HepG2 (cell line): ENCODE data around the gene BACH2. TPM values are rescaled to one million over a fixed set of nuclear protein-coding genes. Genes with fewer than 3 reads are reported as not detected.

Experiments used
- ATAC-seq: fragments of 200-7000 bp; cut with Tn5 transposase; 3 replicates; pipeline ENCODE4 v1.9.1; 2020; ENCODE audit warnings: mild to moderate bottlenecking, moderate library complexity
- BruUV-seq: library from RNA; stranded (reverse); fragments of 400-500 nt; replicated peaks from 2 replicates; lab custom pipeline; 2021; lab: Mats Ljungman, UMichigan
- CTCF ChIA-PET: fragments of 300-600 bp; formaldehyde crosslinking; extraction: SDS; loops from one replicate; lab custom pipeline; 2021; ENCODE audit warnings: low total read pairs, inconsistent platforms, low intra/inter-chr PET ratio; lab: Yijun Ruan, JAX
- POLR2A ChIA-PET: fragments of 350-600 bp; sonication (Branson Sonifier 250); formaldehyde crosslinking; loops from one replicate; lab custom pipeline; 2020; ENCODE audit warnings: antibody characterized with exemption, inconsistent platforms; lab: Yijun Ruan, JAX
- DNase-seq: peaks from one replicate; pipeline ENCODE4 v3.0.0-alpha.2; 2015; ENCODE audit warnings: low spot score
- FAIRE-seq: peaks from 3 replicates; lab custom pipeline; 2011; peaks lifted over from hg19 to GRCh38; lab: Jason Lieb, UNC
- H2AFZ ChIP-seq: one replicate; pipeline ENCODE4 v1.6.1; 2011; ENCODE audit warnings: low read length, inconsistent platforms
- H3K27ac ChIP-seq: fragments of 300-600 bp; 3 replicates; pipeline ENCODE4 v1.8.0; 2011; ENCODE audit warnings: mixed run types, mild to moderate bottlenecking, mixed read lengths, low read length, inconsistent platforms; ENCODE audit not compliant: insufficient read depth; ENCODE audit errors: extremely low read length
- H3K27me3 ChIP-seq, 2 experiments: fragments of 200-600 bp in 1 of 2; 2 replicates in 1 of 2; 3 replicates in 1 of 2; pipeline versions ENCODE4 v1.6.0 to v1.8.0; 2011; ENCODE audit warnings: low read length in 2 of 2, mild to moderate bottlenecking in 2 of 2, moderate library complexity in 2 of 2, inconsistent platforms in 1 of 2; ENCODE audit not compliant: insufficient read depth in 2 of 2, control insufficient read depth in 1 of 2
- H3K36me3 ChIP-seq, 2 experiments: fragments of 200-600 bp in 1 of 2; replicated peaks in 1 of 2; 2 replicates in 1 of 2; 3 replicates in 1 of 2; pipeline versions ENCODE4 v1.5.1 to v1.8.0; 2011; ENCODE audit warnings: low read length in 2 of 2, inconsistent platforms in 1 of 2; ENCODE audit not compliant: insufficient read depth in 2 of 2, control insufficient read depth in 1 of 2
- H3K4me1 ChIP-seq: 2 replicates; pipeline ENCODE4 v1.5.1; 2012; ENCODE audit warnings: low read length, inconsistent platforms; ENCODE audit not compliant: insufficient read depth
- H3K4me2 ChIP-seq: 2 replicates; pipeline ENCODE4 v1.6.0; 2011; ENCODE audit warnings: low read depth, low read length, inconsistent platforms
- H3K4me3 ChIP-seq, 3 experiments: fragments of 200-600 bp in 1 of 3; sonication (generic), shearing (Covaris generic) in 1 of 3; replicated peaks in 1 of 3; 2 replicates each; pipeline ENCODE4 v1.5.1; 2011 to 2016; ENCODE audit warnings: low read length in 3 of 3, inconsistent platforms in 2 of 3, low read depth in 2 of 3, mild to moderate bottlenecking in 2 of 3, control low read depth in 1 of 3, mixed read lengths in 1 of 3; ENCODE audit not compliant: insufficient read depth in 1 of 3
- H3K79me2 ChIP-seq: one replicate; pipeline ENCODE4 v1.6.1; 2011; ENCODE audit warnings: low read length, inconsistent platforms; ENCODE audit not compliant: insufficient read depth
- H3K9ac ChIP-seq: 2 replicates; pipeline ENCODE4 v1.6.0; 2011; ENCODE audit warnings: mild to moderate bottlenecking, low read depth, low read length, inconsistent platforms; ENCODE audit not compliant: insufficient read depth
- H3K9me3 ChIP-seq: 2 replicates; pipeline ENCODE4 v1.5.1; 2012; ENCODE audit warnings: mild to moderate bottlenecking, low read length
- H4K20me1 ChIP-seq: 2 replicates; pipeline ENCODE4 v1.6.0; 2011; ENCODE audit warnings: inconsistent platforms, mild to moderate bottlenecking, low read length, moderate library complexity; ENCODE audit not compliant: insufficient read depth
- BATF2 ChIP-seq: sonication (generic); formaldehyde crosslinking; IDR thresholded peaks from 2 replicates; pipeline ENCODE4 v1.8.0; 2022; ENCODE audit warnings: mild to moderate bottlenecking, missing genetic modification reagents, moderate library complexity
- CTCF ChIP-seq: sonication (generic); formaldehyde crosslinking; IDR thresholded peaks from 2 replicates; pipeline ENCODE4 v1.5.0; 2020; ENCODE audit warnings: mild to moderate bottlenecking, missing genetic modification reagents, moderate library complexity
- JUN ChIP-seq: sonication (generic); formaldehyde crosslinking; IDR thresholded peaks from 2 replicates; pipeline ENCODE4 v1.4.0; 2020; ENCODE audit warnings: mild to moderate bottlenecking, missing genetic modification reagents
- PHF21A ChIP-seq: sonication (generic); formaldehyde crosslinking; IDR thresholded peaks from 2 replicates; pipeline ENCODE4 v1.5.0; 2020; ENCODE audit warnings: mild to moderate bottlenecking, missing genetic modification reagents
- ZBTB3 ChIP-seq: sonication (generic); formaldehyde crosslinking; IDR thresholded peaks from 2 replicates; pipeline ENCODE4 v1.4.0; 2020; ENCODE audit warnings: low read depth, mild to moderate bottlenecking, moderate library complexity, missing genetic modification reagents, borderline replicate concordance
- ZBTB46 ChIP-seq: sonication (generic); formaldehyde crosslinking; IDR thresholded peaks from 2 replicates; pipeline ENCODE4 v1.4.0; 2020; ENCODE audit warnings: mild to moderate bottlenecking, missing genetic modification reagents, borderline replicate concordance
- ZFAT ChIP-seq: sonication (generic); formaldehyde crosslinking; conservative IDR thresholded peaks from 2 replicates; pipeline ENCODE4 v1.8.1; 2023; ENCODE audit warnings: missing genetic modification reagents, inconsistent platforms
- ZFP36 ChIP-seq: fragments of 150-350 bp; IDR thresholded peaks from 2 replicates; pipeline ENCODE4 v1.6.1; 2018; ENCODE audit warnings: borderline replicate concordance, low read length, low read depth; ENCODE audit not compliant: partially characterized antibody
- ZNF142 ChIP-seq: sonication (generic); formaldehyde crosslinking; IDR thresholded peaks from 2 replicates; pipeline ENCODE4 v1.4.0; 2020; ENCODE audit warnings: missing genetic modification reagents
- ZNF329 ChIP-seq: sonication (generic); formaldehyde crosslinking; IDR thresholded peaks from 2 replicates; pipeline ENCODE4 v1.9.0; 2021; ENCODE audit warnings: low read depth, mild to moderate bottlenecking, missing genetic modification reagents
- ZNF441 ChIP-seq: sonication (generic); formaldehyde crosslinking; IDR thresholded peaks from 2 replicates; pipeline ENCODE4 v1.7.0; 2021; ENCODE audit warnings: missing genetic modification reagents, borderline replicate concordance
- ZNF446 ChIP-seq: sonication (generic); formaldehyde crosslinking; IDR thresholded peaks from 2 replicates; pipeline ENCODE4 v1.5.0; 2020; ENCODE audit warnings: mild to moderate bottlenecking, missing genetic modification reagents
- ZNF761 ChIP-seq: sonication (generic); formaldehyde crosslinking; conservative IDR thresholded peaks from 2 replicates; pipeline ENCODE4 v1.4.0; 2020; ENCODE audit warnings: mild to moderate bottlenecking, missing genetic modification reagents
- ZNF816 ChIP-seq: sonication (generic); formaldehyde crosslinking; IDR thresholded peaks from 2 replicates; pipeline ENCODE4 v1.8.0; 2022; ENCODE audit warnings: missing genetic modification reagents, mild to moderate bottlenecking, borderline replicate concordance
- WGBS: methylation state at CpG from one replicate; pipeline ENCODE4 v1.1.6; 2017; ENCODE audit warnings: low lambda C conversion rate; 5-methylcytosine and 5-hydroxymethylcytosine counted together
- in situ Hi-C: cut with HindIII; loops from 2 replicates; pipeline ENCODE4 v1.10.0; 2017; ENCODE audit warnings: low pct_unique_long_range_greater_than_20kb; ENCODE audit not compliant: extremely low pct_ligation_motif_present
- intact Hi-C: fragments of 100-400 bp; cut with micrococcal nuclease; formaldehyde crosslinking; loops from one replicate; pipeline ENCODE4 v1.10.0; 2022; ENCODE audit not compliant: unreplicated experiment
- polyA plus RNA-seq, 8 experiments: library from polyadenylated mRNA; depleted of rRNA in 3 of 8; stranded (reverse) in 7 of 8; unstranded in 1 of 8; fragments of >200 nt; fragmentation: Illumina TruSeq in 4 of 8; extraction: Trizol in 4 of 8; gene quantifications; 2 replicates each; pipeline versions ENCODE4 v1.2.1 to v1.2.3, GENCODE V29; 2011 to 2016; ENCODE audit warnings: low read depth in 4 of 8, missing spikeins in 1 of 8, mixed read lengths in 1 of 8; ENCODE audit not compliant: insufficient read depth in 1 of 8
- total RNA-seq, 5 experiments: library from RNA; depleted of rRNA; stranded (reverse); fragments of >200 nt; fragmentation: Illumina TruSeq; extraction: Trizol; gene quantifications; 2 replicates each; pipeline ENCODE4 v1.2.3, GENCODE V29; 2016; ENCODE audit warnings: low read depth in 1 of 5

The BACH2 gene
- total and polyA plus RNA-seq, 2 of the 13 experiments (the other 11 are each of a cell fraction or from before 2014, with no cell fraction given) = 0.01 TPM; not detected in 1

GRCh38 chr6:90105506-90106170, 191.0 kb downstream of the BACH2 start:
- intact Hi-C loops (no loop called here), in situ Hi-C loops (no loop called here)
- Histone ChIP-seq H3K27me3 (no peaks in the 10 kb centered on the region), H3K4me1 (0 out of 2 replicates have a peak, but pooled peaks cover 5% of the 10 kb centered on the region), H3K79me2 (no peaks in the 10 kb centered on the region), H3K4me2 (no peak overlapping the region), H3K9ac (no peak overlapping the region), H4K20me1 (no peaks in the 10 kb centered on the region), H3K27ac (no peak overlapping the region), H3K4me3 (no peak overlapping the region), H3K9me3 (no peaks in the 10 kb centered on the region), H2AFZ (no peak overlapping the region), H3K36me3 (no peaks in the 10 kb centered on the region)
- DNase-seq (no peak), ATAC-seq (no peak), FAIRE-seq (no peak)
- CTCF ChIA-PET = no interaction called here
- no TSS peak for BruUV-seq
- POLR2A ChIA-PET = no interaction called here
- WGBS = 0% methylated on average over 1 of the region's 1 CpG
- TF ChIP-seq ZFAT (CRISPR knock-in tag) = no peak
- TF ChIP-seq ZNF446 (CRISPR knock-in tag) = no peak
- no peak for TF ChIP-seq ZBTB3
- no peak for TF ChIP-seq BATF2 (CRISPR knock-in tag)
- TF ChIP-seq CTCF (CRISPR knock-in tag) = no peak
- TF ChIP-seq ZNF761 = no peak
- no peak for TF ChIP-seq ZFP36
- no peak for TF ChIP-seq ZNF816 (CRISPR knock-in tag)
- no peak for TF ChIP-seq JUN (CRISPR knock-in tag)
- TF ChIP-seq ZNF329 (CRISPR knock-in tag) = no peak
- TF ChIP-seq ZBTB46 = no peak
- TF ChIP-seq ZNF441 (CRISPR knock-in tag) = no peak
- no peak for TF ChIP-seq ZNF142 (CRISPR knock-in tag)
- no peak for TF ChIP-seq PHF21A (CRISPR knock-in tag)
